Fibroblast of skin of abdomen (primary cell): ENCODE results near the gene SIN3B.

Source experiments
- DNase-seq: peaks from one replicate; pipeline ENCODE4 v3.0.0-alpha.2; 2013

The SIN3B gene

GRCh38 chr19:16824658-16825311 is 4.4 kb upstream of the SIN3B start:
- DNase-seq, result peak; percentile 34

GRCh38 chr19:16825312-16826052 is 3.7 kb upstream of the SIN3B start:
- DNase-seq, result peak; percentile 88

GRCh38 chr19:16829822-16830289 is 658 bp downstream of the SIN3B start:
- DNase-seq, result no peak

- DNase-seq, result no peak
Observed at GRCh38 chr19:16830679-16831078, 1.5 kb downstream of the SIN3B start.

GRCh38 chr19:16831531-16831930 is 2.3 kb downstream of the SIN3B start:
- DNase-seq, result no peak

- no peak for DNase-seq
Observed at GRCh38 chr19:16834747-16835146, 5.5 kb downstream of the SIN3B start.

- DNase-seq, result peak; percentile 20
Observed at GRCh38 chr19:16836115-16837034, 7.2 kb downstream of the SIN3B start.

GRCh38 chr19:16837035-16837362 is 7.8 kb downstream of the SIN3B start:
- no peak for DNase-seq

GRCh38 chr19:16841391-16841926 is 12.3 kb downstream of the SIN3B start:
- no peak for DNase-seq

GRCh38 chr19:16846901-16847300 is 17.7 kb downstream of the SIN3B start:
- DNase-seq, result no peak

- DNase-seq, result no peak
Observed at GRCh38 chr19:16847430-16847829, 18.2 kb downstream of the SIN3B start.

- no peak for DNase-seq
Observed at GRCh38 chr19:16849168-16849567, 20.0 kb downstream of the SIN3B start.

GRCh38 chr19:16850133-16850532 is 20.9 kb downstream of the SIN3B start:
- DNase-seq, result no peak

- peak; percentile 37 for DNase-seq
Observed at GRCh38 chr19:16851031-16851712, 22.0 kb downstream of the SIN3B start.

- no peak for DNase-seq
Observed at GRCh38 chr19:16853066-16853465, 23.9 kb downstream of the SIN3B start.

- DNase-seq, result no peak
Observed at GRCh38 chr19:16856091-16856490, 26.9 kb downstream of the SIN3B start.

GRCh38 chr19:16859626-16860025 is 30.4 kb downstream of the SIN3B start:
- DNase-seq, result no peak

- peak; percentile 12 for DNase-seq
Observed at GRCh38 chr19:16860118-16860517, 30.9 kb downstream of the SIN3B start.

GRCh38 chr19:16861011-16861410 is 31.8 kb downstream of the SIN3B start:
- DNase-seq, result no peak

GRCh38 chr19:16861834-16862233 is 32.6 kb downstream of the SIN3B start:
- DNase-seq, result no peak

- no peak for DNase-seq
Observed at GRCh38 chr19:16862826-16863415, 33.7 kb downstream of the SIN3B start.

- no peak for DNase-seq
Observed at GRCh38 chr19:16867211-16867610, 38.0 kb downstream of the SIN3B start.
